Measurements from ENCODE around the gene CELA2B. TPM values are rescaled to one million over a fixed set of nuclear protein-coding genes. Genes with fewer than 3 reads are reported as not detected.
A peak's percentile ranks its signal among the peaks of the same experiment; 100 is the strongest.

The CELA2B gene
- total and polyA plus RNA-seq, 2 experiments from 2014 or later = 0.26 TPM; not detected in 1

GRCh38 chr1:15524021-15524282 lies 48.0 kb downstream of the CELA2B start, which contains the start of gene CASP9:
TSS of gene CASP9 (minus strand) at chr1:15524215. CDS start at chr1:15524200, 15 bp downstream.
- no peak for TF ChIP-seq CTCF (IDR thresholded peaks at IDR 0.05; ENCODE audit: low read depth, low read length)
- no peaks in the 10 kb centered on the region for H3K36me3 ChIP-seq
- H3K4me3 ChIP-seq = peak within 1 kb of the TSS; percentile 73
- H3K27ac ChIP-seq = peak within 1 kb of the TSS; percentile 100
- no peaks in the 10 kb centered on the region for H3K27me3 ChIP-seq
- DNase-seq (ENCODE audit: low read depth in 1 of 2, low spot score in 1 of 2) = no peak
- no peaks in the 10 kb centered on the region for H3K9me3 ChIP-seq (ENCODE audit: low read depth)
- peaks cover 40% of the 10 kb centered on the region for H3K4me1 ChIP-seq (ENCODE audit: low read depth)

- H3K9me3 ChIP-seq (ENCODE audit: low read depth) = no peaks in the 10 kb centered on the region
- H3K27ac ChIP-seq = peak overlapping the region; percentile 100
- H3K4me3 ChIP-seq = peak overlapping the region; percentile 73
- TF ChIP-seq CTCF (IDR thresholded peaks at IDR 0.05; ENCODE audit: low read depth, low read length) = no peak
- DNase-seq (ENCODE audit: low read depth in 1 of 2, low spot score in 1 of 2) = peak; percentile 99 to 100
- peaks cover 39% of the 10 kb centered on the region for H3K4me1 ChIP-seq (ENCODE audit: low read depth)
- no peaks in the 10 kb centered on the region for H3K27me3 ChIP-seq
- H3K36me3 ChIP-seq = peaks cover under 1% of the 10 kb centered on the region
Observed at GRCh38 chr1:15524283-15525049, 48.6 kb downstream of the CELA2B start.

GRCh38 chr1:15525050-15526020 lies 49.4 kb downstream of the CELA2B start:
- DNase-seq (ENCODE audit: low read depth in 1 of 2, low spot score in 1 of 2) = no peak
- Histone ChIP-seq H3K27ac (peak overlapping the region; percentile 100), H3K36me3 (peaks cover 4% of the 10 kb centered on the region), H3K9me3 (ENCODE audit: low read depth) (no peaks in the 10 kb centered on the region), H3K4me1 (ENCODE audit: low read depth) (peaks cover 36% of the 10 kb centered on the region), H3K4me3 (peak overlapping the region; percentile 68), H3K27me3 (no peaks in the 10 kb centered on the region)
- TF ChIP-seq CTCF (IDR thresholded peaks at IDR 0.05; ENCODE audit: low read depth, low read length) = no peak

- DNase-seq (ENCODE audit: low read depth in 1 of 2, low spot score in 1 of 2) = peak in 1 of 2 donors; percentile 12
- Histone ChIP-seq H3K27me3 (no peaks in the 10 kb centered on the region), H3K27ac (peak overlapping the region; percentile 100), H3K4me1 (ENCODE audit: low read depth) (peaks cover 36% of the 10 kb centered on the region), H3K36me3 (peaks cover 4% of the 10 kb centered on the region), H3K9me3 (ENCODE audit: low read depth) (no peaks in the 10 kb centered on the region), H3K4me3 (peak overlapping the region; percentile 68)
- no peak for TF ChIP-seq CTCF (IDR thresholded peaks at IDR 0.05; ENCODE audit: low read depth, low read length)
Observed at GRCh38 chr1:15526021-15526489, 50.2 kb downstream of the CELA2B start.

GRCh38 chr1:15526490-15527339 lies 50.8 kb downstream of the CELA2B start, which contains the start of gene DNAJC16:
TSS of gene DNAJC16 (plus strand) at chr1:15526848. CDS start at chr1:15529106, 2,258 bp downstream.
- Histone ChIP-seq H3K9me3 (ENCODE audit: low read depth) (no peaks in the 10 kb centered on the region), H3K27ac (peak within 1 kb of the TSS; percentile 100), H3K4me1 (ENCODE audit: low read depth) (peaks cover 31% of the 10 kb centered on the region), H3K27me3 (no peaks in the 10 kb centered on the region), H3K36me3 (peaks cover 4% of the 10 kb centered on the region), H3K4me3 (peak within 1 kb of the TSS; percentile 77)
- peak; percentile 27 for TF ChIP-seq CTCF (IDR thresholded peaks at IDR 0.05; ENCODE audit: low read depth, low read length)
- DNase-seq (ENCODE audit: low read depth in 1 of 2, low spot score in 1 of 2) = peak; percentile 100

Data from cardiac muscle cell (in vitro differentiated cells and primary cell).